DOHH2 (cell line): ENCODE measurements around the gene C19orf73.

Source experiments
- H3F3A ChIP-seq: fragments of 200-600 bp; sonication (generic), shearing (Covaris generic); 2 replicates; pipeline ENCODE4 v1.6.0; 2016; ENCODE audit warnings: antibody characterized with exemption, mild to moderate bottlenecking; ENCODE audit not compliant: control insufficient read depth, insufficient read depth
- H3K27ac ChIP-seq: fragments of 200-600 bp; sonication (generic); 2 replicates; pipeline ENCODE4 v1.5.1; 2014; ENCODE audit warnings: low read depth, mild to moderate bottlenecking, low read length, moderate library complexity
- H3K27me3 ChIP-seq: fragments of 200-600 bp; sonication (generic); 2 replicates; pipeline ENCODE4 v1.6.1; 2014; ENCODE audit warnings: mild to moderate bottlenecking, low read length, mixed read lengths; ENCODE audit not compliant: control insufficient read depth
- H3K36me3 ChIP-seq: fragments of 200-600 bp; sonication (generic); 2 replicates; pipeline ENCODE4 v1.6.1; 2014; ENCODE audit warnings: mild to moderate bottlenecking, low read length, moderate library complexity, mixed read lengths; ENCODE audit not compliant: control insufficient read depth
- H3K4me1 ChIP-seq: fragments of 200-600 bp; sonication (generic); 2 replicates; pipeline ENCODE4 v1.6.1; 2014; ENCODE audit warnings: mild to moderate bottlenecking, low read length, mixed read lengths; ENCODE audit not compliant: control insufficient read depth
- H3K4me2 ChIP-seq: fragments of 200-600 bp; sonication (generic); 2 replicates; pipeline ENCODE4 v1.6.0; 2014; ENCODE audit warnings: mild to moderate bottlenecking, low read length, moderate library complexity
- H3K4me3 ChIP-seq: fragments of 200-600 bp; sonication (generic); 2 replicates; pipeline ENCODE4 v1.5.1; 2014; ENCODE audit warnings: mild to moderate bottlenecking, low read length, mixed read lengths
- H3K79me2 ChIP-seq: fragments of 200-600 bp; sonication (generic); 2 replicates; pipeline ENCODE4 v1.6.1; 2014; ENCODE audit warnings: mild to moderate bottlenecking, low read length, mixed read lengths; ENCODE audit not compliant: control insufficient read depth
- H3K9me2 ChIP-seq: fragments of 200-600 bp; sonication (generic); replicated peaks from 2 replicates; pipeline ENCODE4 v1.6.1; 2014; ENCODE audit warnings: mild to moderate bottlenecking, low read length, mixed read lengths; ENCODE audit not compliant: control insufficient read depth
- H3K9me3 ChIP-seq: fragments of 200-600 bp; sonication (generic); 2 replicates; pipeline ENCODE4 v1.6.1; 2014; ENCODE audit warnings: antibody characterized with exemption, low read length, mixed read lengths; ENCODE audit not compliant: control insufficient read depth, insufficient read depth
- H4K20me1 ChIP-seq: fragments of 200-600 bp; sonication (generic); 2 replicates; pipeline ENCODE4 v1.6.0; 2014; ENCODE audit warnings: low read depth, mild to moderate bottlenecking, antibody characterized with exemption, low read length, moderate library complexity; ENCODE audit not compliant: control insufficient read depth, insufficient read depth
- CTCF ChIP-seq: fragments of 200-600 bp; sonication (generic); IDR thresholded peaks from one replicate; pipeline ENCODE4 v1.5.1; 2014; ENCODE audit warnings: antibody characterized with exemption, mild to moderate bottlenecking, low read depth, low read length; ENCODE audit not compliant: poor library complexity, severe bottlenecking
- EZH2phosphoT487 ChIP-seq: fragments of 200-600 bp; sonication (generic); IDR thresholded peaks from 2 replicates; pipeline ENCODE4 v1.6.1; 2017; ENCODE audit warnings: borderline replicate concordance, mild to moderate bottlenecking, antibody characterized with exemption, low read length, moderate library complexity, mixed read lengths

Gene C19orf73

DNA sequence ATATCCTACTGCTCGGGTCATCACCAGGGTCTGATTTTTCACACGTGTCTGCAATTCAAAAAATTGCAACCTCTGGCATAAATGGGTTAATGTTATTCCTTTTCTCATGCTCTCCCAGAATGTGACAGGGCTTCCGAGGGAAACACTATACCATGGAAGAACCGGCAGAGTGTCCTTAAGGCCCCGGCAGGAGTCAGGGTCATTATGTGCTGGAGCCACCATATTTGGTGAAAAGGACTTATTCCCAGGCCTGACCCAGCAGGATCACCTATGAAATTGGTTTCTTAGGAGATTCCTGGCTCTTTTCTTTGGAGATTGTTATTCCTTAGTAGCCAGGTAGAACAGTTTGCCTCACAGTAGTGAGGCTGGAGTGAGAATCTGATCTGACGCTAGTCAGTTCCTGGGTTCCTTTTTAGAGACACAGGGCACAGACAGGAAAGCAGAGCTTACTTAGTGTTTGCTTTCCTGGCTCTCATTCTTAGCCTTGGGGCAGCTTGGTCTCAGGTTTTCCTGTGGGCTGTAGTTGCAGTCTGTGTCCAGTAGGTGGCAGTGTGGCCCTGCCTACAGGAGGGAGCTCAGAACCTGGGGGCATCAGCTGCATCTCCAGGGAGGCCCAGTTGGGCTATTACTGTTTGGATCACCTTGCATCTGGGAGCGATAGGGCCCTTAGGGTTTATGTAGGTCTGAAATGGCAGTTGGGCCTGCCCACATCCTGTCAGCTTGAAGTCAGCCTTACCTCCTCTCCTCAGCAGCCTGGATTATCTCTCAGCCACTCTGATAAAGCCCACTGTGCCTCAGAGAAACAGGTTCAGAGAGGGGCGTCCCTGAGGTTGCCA lies 21.3 kb downstream of the C19orf73 start:
- no peaks in the 10 kb centered on the region for H3K9me2 ChIP-seq
- no peaks in the 10 kb centered on the region for H3K4me1 ChIP-seq
- peaks cover 17% of the 10 kb centered on the region; the same call in 1 of the 2 replicates for H4K20me1 ChIP-seq
- peaks cover 11% of the 10 kb centered on the region for H3F3A ChIP-seq
- TF ChIP-seq EZH2phosphoT487 (no peak), CTCF (peak; percentile 100)
- peaks cover 52% of the 10 kb centered on the region for H3K79me2 ChIP-seq
- H3K9me3 ChIP-seq: no peaks in the 10 kb centered on the region
- no peak overlapping the region for H3K4me2 ChIP-seq
- peaks cover 90% of the 10 kb centered on the region for H3K36me3 ChIP-seq
- no peaks in the 10 kb centered on the region for H3K27me3 ChIP-seq
- no peak overlapping the region for H3K4me3 ChIP-seq
- H3K27ac ChIP-seq: no peak overlapping the region

DNA sequence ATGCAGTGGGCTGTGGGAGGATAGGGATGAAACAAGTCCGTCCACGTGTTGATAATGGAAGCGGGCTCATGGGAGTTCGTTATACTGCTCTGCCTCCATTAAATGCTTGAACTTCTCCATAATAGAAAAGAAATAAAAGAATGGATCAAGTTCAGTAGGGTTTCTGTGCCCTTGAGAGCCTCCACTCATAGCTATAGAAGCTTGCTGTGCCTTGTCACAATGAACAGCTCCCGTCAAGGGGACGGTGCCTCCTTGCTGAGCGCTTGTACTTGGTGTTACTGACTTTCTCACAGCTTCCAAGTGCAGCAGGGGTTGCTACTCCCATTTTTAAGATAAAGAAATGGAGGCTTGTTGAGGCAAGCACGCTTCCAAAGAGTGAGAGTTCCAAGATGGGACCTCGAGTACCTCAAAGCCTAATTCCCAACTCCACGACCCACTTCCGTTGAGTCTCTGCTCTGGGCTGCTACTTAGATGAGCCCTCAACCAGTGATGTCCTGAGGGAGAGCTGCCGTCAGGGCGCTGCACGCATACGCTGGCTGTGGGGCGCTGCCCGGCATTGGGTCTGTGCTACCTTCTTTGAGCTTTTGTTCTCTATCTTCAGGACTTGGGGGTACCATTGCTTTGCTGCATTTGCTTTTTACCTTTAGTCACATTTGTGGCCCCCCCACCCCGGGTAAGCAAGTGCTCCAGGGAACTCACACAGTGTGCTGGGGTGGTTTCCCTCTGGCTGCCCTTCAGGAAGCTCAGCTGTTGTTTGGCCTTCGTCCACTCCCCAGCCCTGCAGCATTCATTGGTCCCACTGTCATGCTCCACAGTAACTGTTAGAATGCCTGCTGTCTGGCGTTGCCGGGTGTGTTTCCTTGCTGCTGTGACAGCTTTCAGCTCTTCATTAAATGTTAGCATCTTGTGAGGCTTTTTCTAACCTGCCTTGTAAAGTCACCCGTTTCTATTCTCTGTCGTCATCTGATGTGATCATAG lies 24.1 kb downstream of the C19orf73 start:
- Histone ChIP-seq H3K9me3 (no peaks in the 10 kb centered on the region), H3K4me1 (no peaks in the 10 kb centered on the region), H3K79me2 (peaks cover 76% of the 10 kb centered on the region), H3K4me2 (no peak overlapping the region), H4K20me1 (peaks cover 23% of the 10 kb centered on the region; the same call in 1 of the 2 replicates), H3K36me3 (peaks cover 92% of the 10 kb centered on the region), H3K9me2 (no peaks in the 10 kb centered on the region), H3K27me3 (no peaks in the 10 kb centered on the region), H3K4me3 (no peak overlapping the region), H3F3A (peaks cover 11% of the 10 kb centered on the region), H3K27ac (no peak overlapping the region)
- TF ChIP-seq EZH2phosphoT487 (no peak), CTCF (no peak)

GRCh38 chr19:49092686-49093085 lies 26.3 kb downstream of the C19orf73 start:
- Histone ChIP-seq H3K79me2 (peaks cover 82% of the 10 kb centered on the region), H3K4me3 (no peak overlapping the region), H4K20me1 (peaks cover 17% of the 10 kb centered on the region), H3K9me3 (no peaks in the 10 kb centered on the region), H3K4me2 (no peak overlapping the region), H3K27ac (no peak overlapping the region), H3K36me3 (peaks cover 87% of the 10 kb centered on the region), H3K9me2 (no peaks in the 10 kb centered on the region), H3K27me3 (no peaks in the 10 kb centered on the region), H3K4me1 (peaks cover 1% of the 10 kb centered on the region), H3F3A (peaks cover 11% of the 10 kb centered on the region)
- no peak for TF ChIP-seq EZH2phosphoT487
- no peak for TF ChIP-seq CTCF
